PC-9 (cell line): ENCODE data around the gene FBXO10. TPM values are rescaled to one million over a fixed set of nuclear protein-coding genes. Genes with fewer than 3 reads are reported as not detected.
"Not testable (repeated sequence)": the region's sequence is repeated elsewhere in the genome, so short reads cannot be mapped to it uniquely, and the experiment has no call there.

Experiments used
- BruUV-seq: library from RNA; stranded (reverse); fragments of 400-500 nt; replicated peaks from 2 replicates; lab custom pipeline; 2021; lab: Mats Ljungman, UMichigan
- CTCF ChIA-PET: fragments of 300-600 bp; sonication (Branson Sonifier 250); formaldehyde crosslinking; loops from one replicate; lab custom pipeline; 2022; ENCODE audit warnings: antibody characterized with exemption; lab: Charles Lee
- POLR2A ChIA-PET: fragments of 300-600 bp; sonication (Branson Sonifier 250); formaldehyde crosslinking; loops from one replicate; lab custom pipeline; 2022; ENCODE audit warnings: antibody characterized with exemption; ENCODE audit not compliant: unreplicated experiment; lab: Charles Lee
- DNase-seq, 2 experiments: peaks; one replicate each; pipeline versions ENCODE4 v3.0.0 to v3.0.0-alpha.2; 2015 to 2022; ENCODE audit warnings: mixed read lengths in 1 of 2
- H2AFZ ChIP-seq: fragments of 200-600 bp; sonication (generic); 2 replicates; pipeline ENCODE4 v1.8.1; 2017; ENCODE audit warnings: antibody characterized with exemption
- H3F3A ChIP-seq: fragments of 200-600 bp; sonication (generic); 2 replicates; pipeline ENCODE4 v1.8.1; 2017; ENCODE audit warnings: antibody characterized with exemption, mild to moderate bottlenecking, low read depth; ENCODE audit not compliant: insufficient read depth
- H3K27ac ChIP-seq: fragments of 200-600 bp; sonication (generic); 2 replicates; pipeline ENCODE4 v1.6.1; 2016; ENCODE audit warnings: mixed run types
- H3K27me3 ChIP-seq: fragments of 200-600 bp; sonication (generic); 2 replicates; pipeline ENCODE4 v1.6.1; 2016; ENCODE audit warnings: low read depth, mixed run types; ENCODE audit not compliant: insufficient read depth
- H3K36me3 ChIP-seq: fragments of 200-600 bp; sonication (generic); 2 replicates; pipeline ENCODE4 v1.6.1; 2016; ENCODE audit warnings: low read depth, mixed run types
- H3K4me1 ChIP-seq: fragments of 200-600 bp; sonication (generic); replicated peaks from 2 replicates; pipeline ENCODE4 v1.6.1; 2016; ENCODE audit warnings: mixed run types; ENCODE audit not compliant: insufficient read depth
- H3K4me2 ChIP-seq: fragments of 200-600 bp; sonication (generic); 2 replicates; pipeline ENCODE4 v1.6.1; 2017; ENCODE audit warnings: mixed run types
- H3K4me3 ChIP-seq: fragments of 200-600 bp; sonication (generic); 2 replicates; pipeline ENCODE4 v1.6.1; 2016; ENCODE audit warnings: mixed run types
- H3K79me2 ChIP-seq: fragments of 200-600 bp; sonication (generic); 2 replicates; pipeline ENCODE4 v1.6.1; 2017; ENCODE audit warnings: low read depth, mixed run types
- H3K9me2 ChIP-seq: fragments of 200-600 bp; sonication (generic); 2 replicates; pipeline ENCODE4 v1.8.1; 2017; ENCODE audit warnings: mild to moderate bottlenecking; ENCODE audit not compliant: insufficient read depth
- H3K9me3 ChIP-seq: fragments of 200-600 bp; sonication (generic); 2 replicates; pipeline ENCODE4 v1.8.1; 2016; ENCODE audit warnings: low read depth; ENCODE audit not compliant: insufficient read depth
- H4K20me1 ChIP-seq: fragments of 200-600 bp; sonication (generic); 2 replicates; pipeline ENCODE4 v1.8.1; 2017; ENCODE audit not compliant: insufficient read depth
- EZH2 ChIP-seq: fragments of 200-600 bp; sonication (generic); IDR thresholded peaks from 2 replicates; pipeline ENCODE4 v1.8.0; 2017; ENCODE audit warnings: antibody characterized with exemption, low read depth
- intact Hi-C: fragments of 100-400 bp; cut with micrococcal nuclease; formaldehyde crosslinking; loops from one replicate; pipeline ENCODE4 v1.10.0; 2022; ENCODE audit not compliant: unreplicated experiment
- total RNA-seq: library from RNA; stranded (reverse); gene quantifications from 2 replicates; pipeline ENCODE4 v1.2.3, GENCODE V29; 2021
- TF ChIP-seq, protein P1 (sequence below): fragments of 200-600 bp; sonication (generic); conservative IDR thresholded peaks from 2 replicates; pipeline ENCODE4 v1.6.1; 2017; ENCODE audit warnings: mixed run types, antibody characterized with exemption, mild to moderate bottlenecking, moderate library complexity

The FBXO10 gene
- total RNA-seq, 1 experiment from 2014 or later: 3.7 TPM

DNA sequence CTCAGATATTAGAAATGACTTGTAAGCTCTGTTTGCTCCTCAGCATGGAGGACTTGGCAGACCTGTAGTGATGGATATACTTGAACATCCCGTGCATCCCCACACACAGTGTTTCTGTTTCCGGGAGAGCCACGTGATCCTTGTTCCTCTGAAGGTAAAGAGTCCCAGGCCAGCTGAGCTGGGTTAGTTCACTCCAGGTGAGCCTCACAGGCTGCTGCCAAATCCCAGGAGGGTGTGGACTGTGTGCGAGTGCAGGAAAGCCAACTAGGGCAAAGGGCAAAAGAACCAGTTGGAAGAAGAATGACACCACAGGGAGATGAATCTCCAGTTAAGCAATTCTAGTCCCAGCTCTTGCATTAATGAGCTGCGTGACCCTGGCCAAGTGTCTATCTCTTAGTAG is 26.6 kb upstream of the FBXO10 start:
- Histone ChIP-seq H3K4me1 (peaks cover 12% of the 10 kb centered on the region), H3K36me3 (no peaks in the 10 kb centered on the region), H3K9me3 (no peaks in the 10 kb centered on the region), H3F3A (no peaks in the 10 kb centered on the region), H3K4me2 (peak overlapping the region; percentile 48), H2AFZ (no peak overlapping the region), H3K27me3 (no peaks in the 10 kb centered on the region), H3K79me2 (no peaks in the 10 kb centered on the region), H4K20me1 (no peaks in the 10 kb centered on the region), H3K4me3 (no peak overlapping the region), H3K9me2 (no peaks in the 10 kb centered on the region), H3K27ac (no peak overlapping the region)
- intact Hi-C loops: no loop called here
- TF ChIP-seq, protein P1, sequence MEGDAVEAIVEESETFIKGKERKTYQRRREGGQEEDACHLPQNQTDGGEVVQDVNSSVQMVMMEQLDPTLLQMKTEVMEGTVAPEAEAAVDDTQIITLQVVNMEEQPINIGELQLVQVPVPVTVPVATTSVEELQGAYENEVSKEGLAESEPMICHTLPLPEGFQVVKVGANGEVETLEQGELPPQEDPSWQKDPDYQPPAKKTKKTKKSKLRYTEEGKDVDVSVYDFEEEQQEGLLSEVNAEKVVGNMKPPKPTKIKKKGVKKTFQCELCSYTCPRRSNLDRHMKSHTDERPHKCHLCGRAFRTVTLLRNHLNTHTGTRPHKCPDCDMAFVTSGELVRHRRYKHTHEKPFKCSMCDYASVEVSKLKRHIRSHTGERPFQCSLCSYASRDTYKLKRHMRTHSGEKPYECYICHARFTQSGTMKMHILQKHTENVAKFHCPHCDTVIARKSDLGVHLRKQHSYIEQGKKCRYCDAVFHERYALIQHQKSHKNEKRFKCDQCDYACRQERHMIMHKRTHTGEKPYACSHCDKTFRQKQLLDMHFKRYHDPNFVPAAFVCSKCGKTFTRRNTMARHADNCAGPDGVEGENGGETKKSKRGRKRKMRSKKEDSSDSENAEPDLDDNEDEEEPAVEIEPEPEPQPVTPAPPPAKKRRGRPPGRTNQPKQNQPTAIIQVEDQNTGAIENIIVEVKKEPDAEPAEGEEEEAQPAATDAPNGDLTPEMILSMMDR: no peak
- TF ChIP-seq EZH2: no peak
- DNase-seq: peak; percentile 60 to 72
- no TSS peak for BruUV-seq
- ChIA-PET CTCF (interaction anchor here (0.6 kb wide), 1 partner anchor 464 kb away, joined by 4 read pairs; no protein-coding TSS in a partner anchor), POLR2A (interaction anchor here (0.5 to 0.6 kb wide), 2 partner anchors 642 to 743 kb away, joined by 5 to 21 read pairs; no protein-coding TSS in a partner anchor)

DNA sequence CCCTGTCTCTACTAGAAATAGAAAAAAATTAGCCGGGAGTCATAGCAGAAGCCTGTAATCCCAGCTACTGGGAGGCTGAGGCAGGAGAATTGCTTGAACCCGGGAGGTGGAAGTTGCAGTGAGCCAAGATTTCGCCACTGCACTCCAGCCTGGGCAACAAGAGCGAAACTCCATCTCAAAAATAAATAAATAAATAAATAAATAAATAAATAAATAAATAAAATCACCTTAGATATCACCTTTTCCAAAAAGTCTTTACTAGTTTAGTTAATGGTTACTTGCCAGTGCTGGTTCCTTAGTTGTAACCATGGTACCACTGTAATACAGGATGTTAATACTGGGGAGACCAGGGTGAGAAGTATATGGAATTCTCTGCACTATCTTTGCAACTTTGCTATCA is 25.9 kb upstream of the FBXO10 start:
- not testable (repeated sequence) for H2AFZ ChIP-seq

DNA sequence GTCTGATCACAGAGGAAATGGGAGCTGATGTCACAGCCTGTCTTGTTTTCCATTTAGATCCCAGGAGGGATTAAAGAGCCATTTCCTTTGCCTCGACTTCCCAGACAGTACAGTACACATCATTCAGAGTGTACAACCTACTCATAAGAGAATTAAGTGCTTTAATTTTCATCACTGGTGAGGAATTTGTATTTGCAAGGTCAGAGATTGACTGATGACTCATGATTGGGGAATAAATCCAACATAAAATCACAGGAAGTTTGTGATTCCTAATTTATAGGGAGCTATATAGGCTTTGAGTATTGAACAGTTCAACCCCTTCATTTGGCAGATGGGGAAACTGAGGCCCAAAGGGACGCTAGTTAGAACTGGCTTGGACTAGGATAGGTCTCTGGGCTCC is 20.3 kb upstream of the FBXO10 start:
- ChIA-PET CTCF (no interaction called here), POLR2A (no interaction called here)
- Histone ChIP-seq H2AFZ (no peak overlapping the region), H3K79me2 (peaks cover 9% of the 10 kb centered on the region), H4K20me1 (no peaks in the 10 kb centered on the region), H3F3A (no peaks in the 10 kb centered on the region), H3K9me2 (no peaks in the 10 kb centered on the region), H3K36me3 (no peaks in the 10 kb centered on the region), H3K4me1 (no peaks in the 10 kb centered on the region), H3K27ac (no peak overlapping the region), H3K9me3 (no peaks in the 10 kb centered on the region), H3K4me3 (no peak overlapping the region), H3K4me2 (no peak overlapping the region), H3K27me3 (no peaks in the 10 kb centered on the region)
- no TSS peak for BruUV-seq
- DNase-seq: no peak
- intact Hi-C loops: no loop called here
- TF ChIP-seq, protein P1: no peak
- no peak for TF ChIP-seq EZH2

More for the DNA sequence above, 25.9 kb upstream of the FBXO10 start:
- DNase-seq, H3K27ac ChIP-seq, H3K9me3 ChIP-seq, H3F3A ChIP-seq, BruUV-seq, H3K27me3 ChIP-seq, intact Hi-C loops, CTCF ChIA-PET, H4K20me1 ChIP-seq, H3K9me2 ChIP-seq, H3K36me3 ChIP-seq, H3K4me3 ChIP-seq, H3K79me2 ChIP-seq: not testable (repeated sequence)
- peak overlapping the region; percentile 48 for H3K4me2 ChIP-seq
- POLR2A ChIA-PET: interaction anchor here (0.5 kb wide), 1 partner anchor 742 kb away, joined by 5 read pairs; no protein-coding TSS in a partner anchor
- H3K4me1 ChIP-seq: peaks cover 12% of the 10 kb centered on the region
